NT2/D1 (cell line): ENCODE results near the gene TXNDC12.
"Not testable (repeated sequence)": the region's sequence is repeated elsewhere in the genome, so short reads cannot be mapped to it uniquely, and the experiment has no call there.

Experiments used
- DNase-seq: peaks from one replicate; pipeline ENCODE4 v3.0.0-alpha.2; 2011; ENCODE audit warnings: low read depth, low spot score
- H3K27me3 ChIP-seq: 2 replicates; pipeline ENCODE4 v1.6.0; 2011; ENCODE audit warnings: mild to moderate bottlenecking; ENCODE audit not compliant: insufficient read length, insufficient read depth
- H3K36me3 ChIP-seq: 2 replicates; pipeline ENCODE4 v1.6.1; 2011; ENCODE audit warnings: mild to moderate bottlenecking, low read length, mixed read lengths; ENCODE audit not compliant: insufficient read depth, insufficient read length
- H3K4me1 ChIP-seq: 2 replicates; pipeline ENCODE4 v1.5.1; 2011; ENCODE audit not compliant: insufficient read depth, insufficient read length
- H3K4me3 ChIP-seq: 2 replicates; pipeline ENCODE4 v1.5.1; 2011; ENCODE audit warnings: low read depth; ENCODE audit not compliant: insufficient read length
- H3K9ac ChIP-seq: 2 replicates; pipeline ENCODE4 v1.6.0; 2011; ENCODE audit warnings: low read depth; ENCODE audit not compliant: insufficient read length
- H3K9me3 ChIP-seq: 2 replicates; pipeline ENCODE4 v1.5.1; 2011; ENCODE audit warnings: mild to moderate bottlenecking, low read length; ENCODE audit not compliant: insufficient read depth
- SUZ12 ChIP-seq: IDR thresholded peaks from 2 replicates; pipeline ENCODE4 v1.6.1; 2011; ENCODE audit not compliant: insufficient read length, insufficient read depth; ENCODE audit errors: extremely low read depth
- YY1 ChIP-seq: IDR thresholded peaks from 2 replicates; pipeline ENCODE4 v1.6.1; 2011; ENCODE audit not compliant: insufficient read length, insufficient read depth
- ZNF274 ChIP-seq: IDR thresholded peaks from 2 replicates; pipeline ENCODE4 v1.6.1; 2011; ENCODE audit warnings: mild to moderate bottlenecking, low read depth, low read length

TXNDC12 gene

DNA sequence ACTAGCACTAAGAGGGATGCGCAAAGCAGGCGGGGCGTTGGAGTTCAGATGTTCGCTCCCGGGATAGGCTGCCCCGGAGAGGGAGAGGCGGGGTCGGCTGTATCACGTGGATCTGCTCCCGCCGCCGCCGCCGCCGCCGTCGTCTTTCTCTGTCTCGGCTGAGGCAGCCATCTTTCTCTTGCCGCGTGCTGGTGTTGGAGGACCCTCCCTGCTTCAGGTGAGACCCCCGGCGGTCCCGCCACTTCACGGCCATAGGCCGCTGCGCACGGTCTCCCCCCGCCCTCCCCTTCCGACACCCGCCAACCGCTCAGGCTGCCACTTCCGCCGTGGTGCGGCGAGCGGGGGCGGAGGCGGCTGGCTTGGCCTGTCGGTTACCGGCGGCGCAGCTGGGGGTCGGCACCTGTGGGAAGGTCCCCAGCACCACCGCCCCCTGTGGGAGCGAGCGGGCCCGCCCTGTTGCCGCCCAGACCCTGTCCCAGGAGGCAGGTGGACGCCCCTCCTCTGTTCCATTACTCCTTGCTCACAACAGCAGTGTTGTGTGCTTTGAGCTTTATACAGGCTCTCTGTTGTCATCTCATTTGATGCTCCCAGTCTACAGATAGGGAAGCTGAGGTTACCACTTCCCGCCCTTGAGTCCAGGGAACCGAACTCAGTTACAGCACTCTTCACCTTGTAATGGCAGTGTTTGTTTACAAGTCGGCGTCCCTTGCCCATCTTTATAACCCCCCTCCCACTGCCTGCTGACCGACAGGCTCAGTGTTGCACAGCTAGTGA is 1.4 kb upstream of the TXNDC12 start, which contains the start of gene BTF3L4:
Gene BTF3L4, plus strand, starts transcription at position 133 of the 774 bp plus-strand sequence. CDS start 3,553 bp downstream, outside the sequence.
- DNase-seq, result peak; percentile 97
- no peaks in the 10 kb centered on the region for H3K9me3 ChIP-seq
- peak within 1 kb of the TSS; percentile 89 for H3K4me3 ChIP-seq
- TF ChIP-seq YY1, result peak; percentile 51
- TF ChIP-seq SUZ12, result no peak
- H3K9ac ChIP-seq, result peak within 1 kb of the TSS; percentile 94
- H3K4me1 ChIP-seq, result no peaks in the 10 kb centered on the region
- peaks cover 33% of the 10 kb centered on the region for H3K36me3 ChIP-seq
- H3K27me3 ChIP-seq, result no peaks in the 10 kb centered on the region

DNA sequence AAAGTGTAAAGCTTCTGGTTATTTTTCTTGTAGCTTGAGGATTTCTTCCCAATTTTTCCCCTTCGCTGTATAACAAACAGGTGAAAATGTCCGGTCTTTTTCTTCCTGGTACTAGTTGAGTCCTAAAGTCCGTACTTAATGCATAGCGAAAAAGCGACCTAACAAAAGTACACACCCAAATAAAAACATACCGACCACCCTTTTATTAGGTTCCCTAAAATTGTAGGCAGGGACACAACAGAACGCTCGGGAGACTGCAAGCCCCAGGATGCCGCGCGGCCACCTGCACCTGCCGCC is 823 bp upstream of the TXNDC12 start:
- no peak for DNase-seq
- Histone ChIP-seq H3K36me3 (peaks cover 31% of the 10 kb centered on the region), H3K9me3 (no peaks in the 10 kb centered on the region), H3K9ac (peak overlapping the region; percentile 94), H3K4me3 (peak overlapping the region; percentile 89), H3K4me1 (no peaks in the 10 kb centered on the region), H3K27me3 (no peaks in the 10 kb centered on the region)
- TF ChIP-seq ZNF274 (no peak), YY1 (no peak), SUZ12 (no peak)

DNA sequence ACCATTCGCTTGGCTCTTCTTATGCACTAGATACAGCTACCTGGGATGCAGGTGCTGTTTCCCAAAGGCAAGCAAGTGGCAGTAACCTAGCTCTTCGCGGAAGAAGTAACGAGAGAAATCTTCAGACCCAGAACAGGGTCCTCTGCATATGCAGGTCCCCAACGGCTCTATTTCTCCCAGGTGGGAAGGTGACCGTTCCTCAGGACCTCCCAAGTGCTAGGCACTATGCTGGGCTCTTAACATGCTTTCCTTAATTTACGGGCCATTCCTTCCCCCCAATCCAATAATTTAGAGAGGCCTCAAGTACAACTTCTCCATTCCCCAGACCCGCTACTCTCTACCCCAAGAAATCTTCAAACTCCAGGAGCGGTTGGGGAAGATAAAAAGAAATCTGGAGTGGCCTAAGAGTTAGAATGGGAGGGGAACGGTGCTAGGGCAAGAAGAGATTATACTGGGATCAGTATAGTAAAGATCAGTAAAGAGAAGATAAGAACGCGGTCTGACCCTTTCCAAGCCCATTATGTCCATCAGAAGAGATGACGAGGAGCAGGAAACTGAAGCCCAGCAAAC is 410 bp downstream of the TXNDC12 start:
- Histone ChIP-seq H3K4me3 (peak overlapping the region; percentile 89), H3K4me1 (no peaks in the 10 kb centered on the region), H3K9me3 (no peaks in the 10 kb centered on the region), H3K36me3 (peaks cover 23% of the 10 kb centered on the region), H3K27me3 (no peaks in the 10 kb centered on the region), H3K9ac (peak overlapping the region; percentile 94)
- no peak for TF ChIP-seq YY1
- no peak for TF ChIP-seq ZNF274
- no peak for TF ChIP-seq SUZ12
- no peak for DNase-seq

DNA sequence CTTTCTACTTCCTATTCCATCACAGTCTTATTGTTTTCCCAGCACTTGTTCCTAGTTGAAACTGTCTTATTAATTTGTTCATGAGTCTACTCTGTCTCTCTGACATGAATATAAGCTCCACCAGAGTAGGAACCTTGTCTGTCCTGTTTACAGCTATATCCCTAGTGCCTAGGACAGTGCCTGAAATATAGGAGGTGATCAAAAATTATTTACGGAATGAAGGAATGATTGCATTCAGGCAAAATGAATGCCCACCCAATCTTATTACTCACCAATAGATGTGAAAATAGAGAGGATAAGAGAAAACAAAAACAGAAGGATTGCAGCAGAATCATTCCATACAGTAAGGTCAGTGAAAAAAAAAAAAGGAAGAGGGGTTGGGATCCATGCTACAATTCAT is 1.1 kb downstream of the TXNDC12 start:
- H3K9ac ChIP-seq, result peak overlapping the region; percentile 94
- TF ChIP-seq ZNF274, result no peak
- TF ChIP-seq SUZ12, result no peak
- peak overlapping the region; percentile 89 for H3K4me3 ChIP-seq
- peaks cover 22% of the 10 kb centered on the region for H3K36me3 ChIP-seq
- H3K27me3 ChIP-seq, result no peaks in the 10 kb centered on the region
- no peaks in the 10 kb centered on the region for H3K4me1 ChIP-seq
- no peaks in the 10 kb centered on the region for H3K9me3 ChIP-seq
- DNase-seq, result no peak

DNA sequence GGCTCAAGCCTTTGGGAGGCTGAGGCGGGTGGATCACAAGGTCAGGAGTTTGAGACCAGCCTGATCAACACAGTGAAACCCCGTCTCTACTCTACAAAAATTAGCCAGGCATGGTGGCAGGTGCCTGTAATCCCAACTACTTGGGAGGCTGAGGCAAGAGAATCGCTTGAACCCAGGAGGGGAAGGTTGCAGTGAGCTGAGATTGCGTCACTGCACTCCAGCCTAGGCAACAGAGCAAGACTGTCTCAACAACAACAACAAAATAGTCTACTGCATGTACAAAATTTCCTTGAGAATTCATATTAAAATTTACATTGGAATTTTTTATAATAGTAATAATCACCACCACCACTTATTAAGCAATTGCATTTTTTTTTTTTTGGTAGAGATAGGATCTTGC is 5.7 kb downstream of the TXNDC12 start:
- H3K36me3 ChIP-seq, result peaks cover 43% of the 10 kb centered on the region
- H3K4me1 ChIP-seq, H3K9ac ChIP-seq, H3K27me3 ChIP-seq, H3K4me3 ChIP-seq, DNase-seq, H3K9me3 ChIP-seq: not testable (repeated sequence)

DNA sequence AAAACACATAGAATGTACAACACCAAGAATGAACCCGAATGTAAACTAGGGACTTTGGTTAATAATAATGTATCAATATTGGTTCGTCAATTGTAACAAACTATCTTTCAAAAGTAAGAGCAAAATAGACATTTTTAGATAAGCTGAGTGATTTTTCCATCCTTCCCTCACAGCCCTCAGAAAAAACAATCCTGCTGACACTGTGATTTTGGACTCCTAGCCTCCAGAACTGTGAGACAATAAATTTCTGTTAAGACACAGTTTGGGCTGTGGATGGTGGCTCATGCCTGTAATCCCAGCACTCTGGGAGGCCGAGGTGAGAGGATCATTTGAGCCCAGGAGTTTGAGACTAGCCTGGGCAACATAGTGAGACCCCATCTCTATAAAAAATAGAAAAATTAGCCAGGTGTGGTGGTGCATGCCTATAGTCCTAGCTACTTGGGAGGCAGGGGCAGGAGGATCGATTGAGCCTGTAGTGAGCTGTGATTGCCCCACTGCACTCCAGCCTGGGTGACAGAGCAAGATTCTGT is 9.3 kb downstream of the TXNDC12 start:
- not testable (repeated sequence) for H3K4me1 ChIP-seq, H3K27me3 ChIP-seq, DNase-seq, H3K4me3 ChIP-seq, H3K9ac ChIP-seq, H3K9me3 ChIP-seq
- peaks cover 36% of the 10 kb centered on the region for H3K36me3 ChIP-seq

DNA sequence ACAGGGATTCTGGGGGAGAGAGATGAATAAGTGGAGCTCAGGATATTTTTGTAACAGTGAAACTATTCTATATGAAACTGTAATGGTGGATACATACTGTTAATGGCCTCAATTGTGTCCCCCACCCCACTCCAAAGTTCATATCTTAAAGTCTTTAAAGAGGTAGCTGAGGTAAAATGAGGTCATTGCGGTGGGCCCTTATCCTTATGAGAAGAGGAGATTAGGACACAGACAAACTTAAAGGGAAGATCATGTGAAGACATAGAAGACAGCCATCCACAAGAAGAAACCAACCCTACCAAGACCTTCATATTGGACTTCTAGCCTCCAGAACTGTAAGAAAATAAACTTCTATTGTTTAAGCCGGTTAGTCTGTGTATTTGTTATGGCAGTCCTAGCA is 9.8 kb downstream of the TXNDC12 start:
- TF ChIP-seq SUZ12 (no peak), ZNF274 (no peak)
- Histone ChIP-seq H3K27me3 (no peaks in the 10 kb centered on the region), H3K9me3 (no peaks in the 10 kb centered on the region), H3K36me3 (peaks cover 37% of the 10 kb centered on the region), H3K9ac (no peak overlapping the region), H3K4me3 (no peak overlapping the region), H3K4me1 (no peaks in the 10 kb centered on the region)
- DNase-seq, result no peak
